Pancreas (tissue), 10 donors: Measurements from ENCODE around the gene HECTD1. TPM values are rescaled to one million over a fixed set of nuclear protein-coding genes. Genes with fewer than 3 reads are reported as not detected.
A peak's percentile ranks its signal among the peaks of the same experiment; 100 is the strongest.
"Not testable (repeated sequence)": the region's sequence is repeated elsewhere in the genome, so short reads cannot be mapped to it uniquely, and the experiment has no call there.

Experiments used
- ATAC-seq, 4 donors: fragments of 200-7000 bp; cut with Tn5 transposase; one replicate each; pipeline versions ENCODE4 v1.8.0 to v1.9.1; 2020; ENCODE audit warnings: mild to moderate bottlenecking in 4 of 4, moderate library complexity in 4 of 4
- DNase-seq, 6 donors: peaks; one replicate each; pipeline ENCODE4 v3.0.0-alpha.2; 2020
- FAIRE-seq: peaks from 2 replicates; lab custom pipeline; 2012; peaks lifted over from hg19 to GRCh38; lab: Jason Lieb, UNC
- H3K27ac ChIP-seq, 4 donors: fragments of 200-600 bp; sonication (generic); 1 replicate in 3 of 4; 2 replicates in 1 of 4; pipeline versions ENCODE4 v1.5.0 to v1.8.0; 2020
- H3K27me3 ChIP-seq, 4 donors: fragments of 200-600 bp; one replicate each; pipeline ENCODE4 v1.8.0; 2021
- H3K36me3 ChIP-seq, 3 donors: fragments of 200-600 bp; sonication (generic) in 1 of 3; one replicate each; pipeline versions ENCODE4 v1.5.0 to v1.8.0; 2020 to 2021
- H3K4me1 ChIP-seq, 3 donors: fragments of 200-600 bp; one replicate each; pipeline ENCODE4 v1.8.0; 2021
- H3K4me3 ChIP-seq, 4 donors: fragments of 200-600 bp; sonication (generic) in 2 of 4; one replicate each; pipeline versions ENCODE4 v1.5.0 to v1.8.0; 2020 to 2021
- H3K9me3 ChIP-seq, 4 donors: fragments of 200-600 bp; one replicate each; pipeline ENCODE4 v1.8.0; 2021
- CTCF ChIP-seq, 4 donors: fragments of 200-600 bp; sonication (generic) in 3 of 4; IDR thresholded peaks; one replicate each; pipeline versions ENCODE4 v1.5.0 to v1.8.0; 2021; ENCODE audit warnings: antibody characterized with exemption in 4 of 4
- WGBS, 2 donors: extraction: QIAGEN DNeasy Blood & Tissue Kit; methylation state at CpG; one replicate each; pipeline ENCODE4 v1.1.7; 2013; 5-methylcytosine and 5-hydroxymethylcytosine counted together
- intact Hi-C, 3 donors: fragments of 100-400 bp; cut with DNase I; formaldehyde crosslinking; loops; one replicate each; pipeline versions ENCODE4 v1.11.1 to v1.14.2; 2022
- polyA plus RNA-seq, 2 donors: library from polyadenylated mRNA; stranded (reverse); fragments of 200-250 nt; gene quantifications; one replicate each; pipeline ENCODE4 v1.2.3, GENCODE V29; 2013
- total RNA-seq, 6 donors: library from RNA; stranded (reverse); fragmentation: NEBNext Ultra II Directional in 4 of 6; extraction: Animal tissue kit (Norgen Biotek cat#: 25700) in 4 of 6; gene quantifications; one replicate each; pipeline versions ENCODE4 v1.2.1 to v1.2.4, GENCODE V29; 2021 to 2023
- donor health status: healthy with polysubstance abuse.
- donor health status: DM: no; HTN: no; CAD: no; lungs with moderate emphysema.
- donor health status: DM: no; HTN: no; CAD: no.
- donor health status: control.
- donor health status: control.
- donor health status: Bipolar disorder and iron deficiency.
- donor health status: DM: yes; HTN: yes; CAD: no.
- donor health status: DM: no; HTN: no; CAD: no.
- donor health status: DM: no; HTN: no; CAD: no.
- donor health status: DM: yes; HTN: yes; CAD: no.

Gene HECTD1
- total and polyA plus RNA-seq, 8 donors, result 28.7 to 84.4 (median 68.0) TPM

GRCh38 chr14:31243860-31244259 lies 36.3 kb upstream of the HECTD1 start:
- H3K27me3 ChIP-seq, result no peaks in the 10 kb centered on the region
- intact Hi-C loops, result no loop called here
- no peaks in the 10 kb centered on the region for H3K36me3 ChIP-seq
- 90% methylated on average over 8 of the region's 8 CpGs for WGBS, 2 donors
- H3K27ac ChIP-seq, result no peak overlapping the region
- FAIRE-seq, result no peak
- TF ChIP-seq CTCF (IDR thresholded peaks at IDR 0.05), result no peak
- DNase-seq, result no peak
- ATAC-seq, result peak in 2 of 4 donors; percentile 35 to 39
- H3K4me1 ChIP-seq, result no peaks in the 10 kb centered on the region
- H3K9me3 ChIP-seq, result no peaks in the 10 kb centered on the region
- H3K4me3 ChIP-seq, result no peak overlapping the region

- 92 to 93% methylated on average over 10 of the region's 10 CpGs for WGBS, 2 donors
- H3K36me3 ChIP-seq, H3K9me3 ChIP-seq, DNase-seq, H3K4me1 ChIP-seq, H3K27me3 ChIP-seq, intact Hi-C loops, H3K4me3 ChIP-seq, FAIRE-seq, H3K27ac ChIP-seq, ATAC-seq: not testable (repeated sequence)
These were observed 34.8 kb upstream of the HECTD1 start for GRCh38 chr14:31242161-31242940.

- Histone ChIP-seq H3K27me3 (no peaks in the 10 kb centered on the region), H3K9me3 (no peaks in the 10 kb centered on the region), H3K36me3 (no peaks in the 10 kb centered on the region), H3K4me1 (no peaks in the 10 kb centered on the region), H3K4me3 (no peak overlapping the region), H3K27ac (no peak overlapping the region)
- WGBS, 2 donors, result 61 to 72% methylated on average over 2 of the region's 2 CpGs
- no peak for FAIRE-seq
- TF ChIP-seq CTCF (IDR thresholded peaks at IDR 0.05), result no peak
- no peak for ATAC-seq
- no peak for DNase-seq
- intact Hi-C loops, result no loop called here
These were observed 34.0 kb upstream of the HECTD1 start for GRCh38 chr14:31241450-31242114.

GRCh38 chr14:31239741-31240140 lies 32.1 kb upstream of the HECTD1 start:
- Histone ChIP-seq H3K27me3 (no peaks in the 10 kb centered on the region), H3K36me3 (no peaks in the 10 kb centered on the region), H3K27ac (no peak overlapping the region), H3K9me3 (no peaks in the 10 kb centered on the region), H3K4me3 (no peak overlapping the region), H3K4me1 (no peaks in the 10 kb centered on the region)
- intact Hi-C loops, result no loop called here
- 90 to 92% methylated on average over 6 of the region's 6 CpGs for WGBS, 2 donors
- DNase-seq (no peak), ATAC-seq (no peak), FAIRE-seq (no peak)
- TF ChIP-seq CTCF (IDR thresholded peaks at IDR 0.05), result no peak

- no peak for TF ChIP-seq CTCF (IDR thresholded peaks at IDR 0.05)
- H3K27me3 ChIP-seq, result no peaks in the 10 kb centered on the region
- 87 to 88% methylated on average over 3 of the region's 3 CpGs for WGBS, 2 donors
- ATAC-seq, result no peak
- no peak overlapping the region for H3K27ac ChIP-seq
- no peak for DNase-seq
- no peaks in the 10 kb centered on the region for H3K36me3 ChIP-seq
- H3K4me3 ChIP-seq, result no peak overlapping the region
- H3K9me3 ChIP-seq, result no peaks in the 10 kb centered on the region
- intact Hi-C loops, result no loop called here
- H3K4me1 ChIP-seq, result peaks cover 0 to 1% (median 0%) of the 10 kb centered on the region in 3 donors
- FAIRE-seq, result no peak
These were observed 27.9 kb upstream of the HECTD1 start for GRCh38 chr14:31235462-31235861.
